ENCODE measurements around the gene BAIAP2L2. TPM values are rescaled to one million over a fixed set of nuclear protein-coding genes. Genes with fewer than 3 reads are reported as not detected.

Gene BAIAP2L2
- total RNA-seq, 2 experiments from 2014 or later: 0.71 to 0.88 TPM

DNA sequence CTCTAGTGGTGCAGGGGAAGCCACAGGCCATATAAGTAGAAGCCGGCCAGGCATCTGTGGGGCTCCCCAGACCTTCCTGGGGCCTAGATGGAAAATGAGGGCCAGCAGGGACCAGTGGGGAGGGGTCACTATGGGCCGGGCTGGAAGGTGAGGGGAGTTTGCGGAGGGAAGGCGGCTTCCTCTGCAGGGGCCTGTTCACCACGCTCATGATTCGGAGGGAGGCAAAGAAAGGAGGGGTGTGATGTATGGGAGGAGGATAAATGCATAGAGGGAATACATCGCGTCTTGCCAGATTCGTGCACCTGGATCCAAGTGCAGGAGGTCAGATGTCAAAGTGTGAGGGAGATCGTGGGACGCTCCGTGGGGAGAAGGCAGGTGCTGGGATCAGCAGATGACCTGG, 33.4 kb downstream of the BAIAP2L2 start:
- ChIA-PET POLR2A (no interaction called here), CTCF (no interaction called here)
- H3K4me1 Mint-ChIP-seq: no peaks in the 10 kb centered on the region
- ATAC-seq (no peak), DNase-seq (no peak)
- no peak overlapping the region for H3K4me3 Mint-ChIP-seq
- H3K9me3 Mint-ChIP-seq (ENCODE audit: low read depth): no peaks in the 10 kb centered on the region
- intact Hi-C loops (cut with DNase I, micrococcal nuclease): no loop called here
- H3K27me3 Mint-ChIP-seq: peaks cover 17% of the 10 kb centered on the region
- H3K27ac Mint-ChIP-seq: no peak overlapping the region
- H3K36me3 Mint-ChIP-seq (ENCODE audit: low read depth): peaks cover 6% of the 10 kb centered on the region

- intact Hi-C loops (cut with DNase I, micrococcal nuclease): no loop called here
- no peak for DNase-seq
- no peak for ATAC-seq
- ChIA-PET CTCF (no interaction called here), POLR2A (no interaction called here)
- H3K27me3 Mint-ChIP-seq: peaks cover 14% of the 10 kb centered on the region
- no peak overlapping the region for H3K4me3 Mint-ChIP-seq
- H3K27ac Mint-ChIP-seq: no peak overlapping the region
- H3K4me1 Mint-ChIP-seq: no peaks in the 10 kb centered on the region
- no peaks in the 10 kb centered on the region for H3K9me3 Mint-ChIP-seq (ENCODE audit: low read depth)
- peaks cover 6% of the 10 kb centered on the region for H3K36me3 Mint-ChIP-seq (ENCODE audit: low read depth)
Measured at GRCh38 chr22:38075961-38076360, 34.5 kb downstream of the BAIAP2L2 start.

DNA sequence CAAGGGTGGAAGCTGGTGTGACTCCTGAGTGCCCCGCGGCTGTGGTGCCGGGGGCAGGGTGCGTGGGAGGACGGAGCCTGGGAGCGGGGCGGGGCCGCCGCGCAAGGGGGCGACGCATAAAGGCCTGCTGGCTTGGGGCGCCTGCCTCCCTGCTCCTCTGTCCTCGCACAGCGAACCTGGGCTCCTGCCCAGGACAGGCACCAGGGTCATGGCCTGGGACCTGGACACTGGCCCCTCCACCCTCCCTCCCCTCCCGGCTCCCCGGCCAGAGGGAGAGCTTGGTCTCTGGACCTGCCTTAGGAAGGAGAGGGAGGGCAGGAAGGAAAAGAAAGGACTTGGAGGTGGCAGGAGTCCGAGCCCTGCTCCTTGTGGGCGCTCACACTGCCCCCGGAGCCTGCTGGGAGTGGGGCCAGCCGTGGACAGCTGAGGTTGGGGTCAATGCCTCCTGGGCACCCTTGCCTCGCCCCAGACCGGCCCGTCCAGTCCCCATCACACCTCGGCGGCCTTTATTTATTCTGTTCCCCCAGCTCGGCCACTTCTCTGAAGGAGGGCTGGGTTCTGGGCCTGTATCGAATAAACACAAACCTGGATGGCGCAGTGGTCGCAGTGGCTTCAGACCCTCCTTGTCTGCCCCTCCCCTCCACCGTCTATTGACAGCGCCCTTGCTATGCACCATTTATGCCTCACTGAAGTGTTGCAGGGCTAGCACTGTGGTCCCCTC, 35.2 kb downstream of the BAIAP2L2 start:
- H3K9me3 Mint-ChIP-seq (ENCODE audit: low read depth): no peaks in the 10 kb centered on the region
- ChIA-PET POLR2A (no interaction called here), CTCF (no interaction called here)
- peaks cover 6% of the 10 kb centered on the region for H3K36me3 Mint-ChIP-seq (ENCODE audit: low read depth)
- intact Hi-C loops (cut with DNase I, micrococcal nuclease): no loop called here
- H3K27me3 Mint-ChIP-seq: peaks cover 8% of the 10 kb centered on the region
- ATAC-seq (no peak), DNase-seq (no peak)
- no peaks in the 10 kb centered on the region for H3K4me1 Mint-ChIP-seq
- no peak overlapping the region for H3K27ac Mint-ChIP-seq
- H3K4me3 Mint-ChIP-seq: no peak overlapping the region

GRCh38 chr22:38074181-38075104, 36.0 kb downstream of the BAIAP2L2 start:
- ATAC-seq: no peak
- ChIA-PET CTCF (interaction anchor here (0.5 kb wide), 1 partner anchor 24 kb away, joined by 3 read pairs; no protein-coding TSS in a partner anchor), POLR2A (no interaction called here)
- Mint-ChIP-seq H3K27me3 (peaks cover under 1% of the 10 kb centered on the region), H3K4me1 (no peaks in the 10 kb centered on the region), H3K36me3 (ENCODE audit: low read depth) (peaks cover 6% of the 10 kb centered on the region), H3K27ac (no peak overlapping the region), H3K9me3 (ENCODE audit: low read depth) (no peaks in the 10 kb centered on the region), H3K4me3 (no peak overlapping the region)
- DNase-seq: no peak
- intact Hi-C loops (cut with DNase I, micrococcal nuclease): no loop called here

GRCh38 chr22:38073150-38074130, 37.0 kb downstream of the BAIAP2L2 start:
- no peaks in the 10 kb centered on the region for H3K4me1 Mint-ChIP-seq
- DNase-seq (no peak), ATAC-seq (no peak)
- H3K4me3 Mint-ChIP-seq: no peak overlapping the region
- ChIA-PET CTCF (no interaction called here), POLR2A (no interaction called here)
- H3K27ac Mint-ChIP-seq: no peak overlapping the region
- H3K36me3 Mint-ChIP-seq (ENCODE audit: low read depth): peaks cover 6% of the 10 kb centered on the region
- no peaks in the 10 kb centered on the region for H3K27me3 Mint-ChIP-seq
- intact Hi-C loops (cut with DNase I, micrococcal nuclease): no loop called here
- no peaks in the 10 kb centered on the region for H3K9me3 Mint-ChIP-seq (ENCODE audit: low read depth)

DNA sequence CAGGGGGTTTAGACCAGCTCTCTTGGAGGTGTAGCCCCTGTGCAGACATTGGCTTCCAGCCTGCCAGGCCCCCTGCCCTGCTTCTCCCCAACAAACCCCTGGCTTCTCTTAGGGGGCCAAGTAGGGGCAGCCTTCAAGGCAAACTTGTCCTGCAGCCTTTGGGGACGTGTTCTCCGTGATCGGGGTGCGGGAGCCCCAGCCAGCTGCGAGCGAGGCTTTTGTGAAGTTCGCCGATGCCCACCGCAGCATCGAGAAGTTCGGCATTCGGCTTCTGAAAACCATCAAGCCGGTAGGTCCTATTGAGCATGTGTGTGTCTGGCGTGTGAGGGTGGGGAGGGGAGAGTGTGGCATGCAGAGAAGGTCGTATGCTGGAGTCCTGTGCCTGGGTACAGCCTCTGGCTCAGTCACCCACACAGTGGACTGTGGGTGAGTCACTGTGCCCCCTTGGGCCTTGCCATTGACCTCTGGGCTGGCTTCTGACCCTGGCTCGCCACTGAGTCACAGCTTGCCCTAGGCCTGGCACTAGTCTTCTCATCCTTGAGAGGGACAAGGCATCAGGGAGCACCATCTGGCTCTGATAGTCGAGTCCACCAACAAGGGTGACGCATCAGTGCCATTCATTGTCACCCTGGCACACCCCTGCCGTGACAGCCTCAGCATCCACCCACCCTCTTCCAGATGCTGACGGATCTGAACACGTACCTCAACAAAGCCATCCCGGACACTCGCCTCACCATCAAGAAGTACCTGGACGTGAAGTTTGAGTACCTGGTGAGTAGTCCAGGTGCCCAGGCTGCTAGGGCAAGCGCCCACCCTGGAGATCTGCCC, 37.9 kb downstream of the BAIAP2L2 start:
- POLR2A ChIA-PET: no interaction called here
- CTCF ChIA-PET: no interaction called here
- no peak for DNase-seq
- no peaks in the 10 kb centered on the region for H3K9me3 Mint-ChIP-seq (ENCODE audit: low read depth)
- no peak overlapping the region for H3K4me3 Mint-ChIP-seq
- H3K27ac Mint-ChIP-seq: no peak overlapping the region
- no peaks in the 10 kb centered on the region for H3K27me3 Mint-ChIP-seq
- H3K4me1 Mint-ChIP-seq: no peaks in the 10 kb centered on the region
- peaks cover 6% of the 10 kb centered on the region for H3K36me3 Mint-ChIP-seq (ENCODE audit: low read depth)
- intact Hi-C loops (cut with DNase I, micrococcal nuclease): no loop called here
- ATAC-seq: no peak

DNA sequence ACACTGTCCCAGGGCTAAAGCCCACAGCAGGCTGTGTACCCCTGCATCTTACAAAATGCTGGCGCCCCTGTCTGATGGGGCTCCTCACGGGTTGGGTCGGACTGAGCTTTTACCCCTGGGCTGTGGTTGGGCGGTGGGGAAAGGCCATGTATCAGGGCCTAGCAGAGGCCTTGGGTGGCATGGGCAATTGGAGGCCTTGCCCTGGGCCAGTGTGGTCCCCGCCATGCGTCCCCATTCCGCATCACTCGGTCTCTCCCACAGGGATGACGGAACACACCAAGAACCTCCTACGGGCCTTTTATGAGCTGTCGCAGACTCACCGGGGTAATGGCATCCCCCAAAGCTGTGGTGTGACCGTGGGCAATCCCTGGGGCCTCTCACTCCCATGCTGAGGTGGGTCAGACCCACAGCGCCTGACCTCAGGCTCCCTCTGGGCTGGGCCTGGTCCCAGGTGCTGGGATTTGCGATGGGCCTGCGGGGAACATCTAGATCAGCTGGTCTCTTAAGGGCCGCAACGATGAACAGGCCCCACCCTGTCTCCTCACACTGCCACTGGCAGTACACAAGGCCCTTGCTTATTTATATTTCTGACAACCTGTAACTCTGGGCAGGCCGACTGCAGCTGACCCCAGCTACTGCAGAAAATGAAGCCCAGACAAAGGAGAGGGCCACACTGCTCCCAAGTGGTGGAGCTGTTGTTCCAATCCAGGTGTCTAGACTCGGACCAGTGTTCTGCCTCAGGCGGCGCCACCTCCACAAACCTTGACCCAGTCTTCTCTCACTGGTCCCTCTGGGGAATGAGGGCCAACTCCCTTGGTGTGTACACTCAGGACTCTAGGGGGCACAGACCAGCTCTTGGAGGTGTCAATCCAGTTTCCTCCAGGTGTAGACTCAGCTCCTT, 38.8 kb downstream of the BAIAP2L2 start:
- no peak overlapping the region for H3K4me3 Mint-ChIP-seq
- peaks cover 6% of the 10 kb centered on the region for H3K36me3 Mint-ChIP-seq (ENCODE audit: low read depth)
- intact Hi-C loops (cut with DNase I, micrococcal nuclease): no loop called here
- no peaks in the 10 kb centered on the region for H3K4me1 Mint-ChIP-seq
- no peaks in the 10 kb centered on the region for H3K27me3 Mint-ChIP-seq
- POLR2A ChIA-PET: no interaction called here
- H3K9me3 Mint-ChIP-seq (ENCODE audit: low read depth): no peaks in the 10 kb centered on the region
- no peak for ATAC-seq
- CTCF ChIA-PET: no interaction called here
- DNase-seq: no peak
- no peak overlapping the region for H3K27ac Mint-ChIP-seq

- H3K4me1 Mint-ChIP-seq: no peaks in the 10 kb centered on the region
- no peaks in the 10 kb centered on the region for H3K9me3 Mint-ChIP-seq (ENCODE audit: low read depth)
- no peaks in the 10 kb centered on the region for H3K27me3 Mint-ChIP-seq
- ChIA-PET CTCF (interaction anchor here (0.5 to 1.0 kb wide), 7 partner anchors 13 to 484 kb away, joined by 3 to 5 read pairs (median 3); partner anchors contain the start of gene PICK1), POLR2A (no interaction called here)
- intact Hi-C loops (cut with DNase I, micrococcal nuclease): no loop called here
- no peak overlapping the region for H3K4me3 Mint-ChIP-seq
- H3K36me3 Mint-ChIP-seq (ENCODE audit: low read depth): peaks cover 8% of the 10 kb centered on the region
- ATAC-seq (no peak), DNase-seq (no peak)
- no peak overlapping the region for H3K27ac Mint-ChIP-seq
Measured at GRCh38 chr22:38070250-38070921, 40.1 kb downstream of the BAIAP2L2 start.

- intact Hi-C loops (cut with DNase I, micrococcal nuclease): no loop called here
Measured at GRCh38 chr22:38069372-38070249, 40.9 kb downstream of the BAIAP2L2 start.

More at GRCh38 chr22:38069372-38070249, 40.9 kb downstream of the BAIAP2L2 start:
- ATAC-seq (no peak), DNase-seq (peak; percentile 27)
- Mint-ChIP-seq H3K9me3 (ENCODE audit: low read depth) (no peaks in the 10 kb centered on the region), H3K4me3 (no peak overlapping the region), H3K36me3 (ENCODE audit: low read depth) (peaks cover 8% of the 10 kb centered on the region), H3K4me1 (no peaks in the 10 kb centered on the region), H3K27ac (no peak overlapping the region), H3K27me3 (no peaks in the 10 kb centered on the region)
- CTCF ChIA-PET: interaction anchor here (0.6 to 1.0 kb wide), 4 partner anchors 12 to 1093 kb away, joined by 3 to 5 read pairs (median 4); partner anchors contain the start of gene PICK1
- POLR2A ChIA-PET: no interaction called here

All from activated CD4-positive, alpha-beta T cell treated with anti-CD3 and anti-CD28 coated beads for 36 hours (primary cell).